Vagina (tissue), 2 donors: ENCODE results near the gene EDN3.

Experiments used
- POLR2A ChIP-seq, 2 donors: fragments of 450-650 bp; IDR thresholded peaks; one replicate each; pipeline ENCODE4 v1.6.1; 2017; ENCODE audit warnings: antibody characterized with exemption in 2 of 2, mild to moderate bottlenecking in 2 of 2, moderate library complexity in 2 of 2
- POLR2AphosphoS5 ChIP-seq, 2 donors: sonication (generic); formaldehyde crosslinking; IDR thresholded peaks; one replicate each; pipeline ENCODE4 v1.9.0; 2017; ENCODE audit warnings: antibody characterized with exemption in 2 of 2, mild to moderate bottlenecking in 2 of 2, low read depth in 1 of 2; ENCODE audit not compliant: insufficient read depth in 1 of 2
- TF ChIP-seq, protein P1 (sequence below), 3 experiments: fragments of 450-650 bp in 2 of 3; fragments of 200-600 bp in 1 of 3; sonication (generic) in 1 of 3; IDR thresholded peaks; one replicate each; pipeline ENCODE4 v1.5.1; 2017 to 2019; ENCODE audit warnings: antibody characterized with exemption in 3 of 3, mild to moderate bottlenecking in 2 of 3, moderate library complexity in 2 of 3

DNA sequence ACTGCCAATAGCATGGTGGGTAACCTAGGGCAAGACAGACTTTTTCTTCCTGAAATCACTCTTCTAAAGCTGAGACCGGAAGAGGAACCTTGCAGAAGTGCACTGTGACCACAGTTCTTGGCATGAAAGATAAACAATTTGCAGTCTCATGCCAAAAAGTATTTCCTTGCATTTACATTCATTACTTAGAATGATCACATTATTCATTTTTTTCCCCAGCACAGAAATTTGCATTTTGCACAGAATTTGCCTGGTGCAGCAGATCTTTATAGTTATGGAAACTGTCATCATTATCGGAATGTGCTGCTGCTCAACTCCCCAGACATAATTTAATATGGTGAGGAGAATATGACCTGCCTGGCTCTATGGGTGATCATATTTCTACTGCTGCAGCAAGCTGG, 42.2 kb upstream of the EDN3 start:
- TF ChIP-seq, protein P1, sequence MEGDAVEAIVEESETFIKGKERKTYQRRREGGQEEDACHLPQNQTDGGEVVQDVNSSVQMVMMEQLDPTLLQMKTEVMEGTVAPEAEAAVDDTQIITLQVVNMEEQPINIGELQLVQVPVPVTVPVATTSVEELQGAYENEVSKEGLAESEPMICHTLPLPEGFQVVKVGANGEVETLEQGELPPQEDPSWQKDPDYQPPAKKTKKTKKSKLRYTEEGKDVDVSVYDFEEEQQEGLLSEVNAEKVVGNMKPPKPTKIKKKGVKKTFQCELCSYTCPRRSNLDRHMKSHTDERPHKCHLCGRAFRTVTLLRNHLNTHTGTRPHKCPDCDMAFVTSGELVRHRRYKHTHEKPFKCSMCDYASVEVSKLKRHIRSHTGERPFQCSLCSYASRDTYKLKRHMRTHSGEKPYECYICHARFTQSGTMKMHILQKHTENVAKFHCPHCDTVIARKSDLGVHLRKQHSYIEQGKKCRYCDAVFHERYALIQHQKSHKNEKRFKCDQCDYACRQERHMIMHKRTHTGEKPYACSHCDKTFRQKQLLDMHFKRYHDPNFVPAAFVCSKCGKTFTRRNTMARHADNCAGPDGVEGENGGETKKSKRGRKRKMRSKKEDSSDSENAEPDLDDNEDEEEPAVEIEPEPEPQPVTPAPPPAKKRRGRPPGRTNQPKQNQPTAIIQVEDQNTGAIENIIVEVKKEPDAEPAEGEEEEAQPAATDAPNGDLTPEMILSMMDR (IDR thresholded peaks at IDR 0.05): no peak
- TF ChIP-seq POLR2A (IDR thresholded peaks at IDR 0.05) (no peak), POLR2AphosphoS5 (IDR thresholded peaks at IDR 0.05; ENCODE audit: insufficient read depth in 1 of 2, low read depth in 1 of 2) (no peak)
